K562 (cell line): ENCODE results near the gene ANOS1. TPM values are rescaled to one million over a fixed set of nuclear protein-coding genes. Genes with fewer than 3 reads are reported as not detected.

ENCODE experiments used
- ATAC-seq: fragments of 200-7000 bp; cut with Tn5 transposase; 3 replicates; pipeline ENCODE4 v1.9.1; 2020; ENCODE audit warnings: moderate library complexity
- BruUV-seq: library from RNA; stranded (reverse); fragments of 400-500 nt; replicated peaks from 2 replicates; lab custom pipeline; 2021; lab: Mats Ljungman, UMichigan
- CTCF ChIA-PET: fragments of 300-600 bp; formaldehyde crosslinking; extraction: SDS; loops from one replicate; lab custom pipeline; 2021; ENCODE audit warnings: low intra/inter-chr PET ratio; lab: Yijun Ruan, JAX
- POLR2A ChIA-PET: fragments of 300-600, 350-650 bp; sonication (Branson Sonifier 250); formaldehyde crosslinking; extraction: SDS; loops from one replicate; lab custom pipeline; 2021; ENCODE audit warnings: antibody characterized with exemption, inconsistent platforms; lab: Yijun Ruan, JAX
- DNase-seq, 4 experiments: peaks; one replicate each; pipeline versions ENCODE4 v3.0.0 to v3.0.0-alpha.2; 2011 to 2018; ENCODE audit warnings: low spot score in 3 of 4, mixed read lengths in 3 of 4; ENCODE audit errors: extremely low read depth in 1 of 4
- FAIRE-seq: peaks from 2 replicates; lab custom pipeline; 2011; peaks lifted over from hg19 to GRCh38; lab: Jason Lieb, UNC
- H2AFZ ChIP-seq: 2 replicates; pipeline ENCODE4 v1.6.0; 2011; ENCODE audit warnings: low read depth, low read length, control low read depth, inconsistent platforms
- H3K27ac ChIP-seq: fragments of 200-600 bp; 3 replicates; pipeline ENCODE4 v1.8.0; 2011; ENCODE audit warnings: low read depth, mild to moderate bottlenecking, control low read depth, inconsistent platforms, low read length, moderate library complexity, mixed read lengths; ENCODE audit errors: extremely low read depth
- H3K27me3 ChIP-seq, 2 experiments: fragments of 300-600 bp in 1 of 2; 2 replicates in 1 of 2; 3 replicates in 1 of 2; pipeline versions ENCODE4 v1.6.0 to v1.8.0; 2011; ENCODE audit warnings: inconsistent platforms in 2 of 2, low read length in 2 of 2, mild to moderate bottlenecking in 1 of 2, mixed read lengths in 1 of 2, moderate library complexity in 1 of 2; ENCODE audit not compliant: control insufficient read depth in 2 of 2, insufficient read depth in 2 of 2
- H3K36me3 ChIP-seq: fragments of 300-600 bp; 3 replicates; pipeline ENCODE4 v1.8.0; 2011; ENCODE audit warnings: mild to moderate bottlenecking, low read length, inconsistent platforms; ENCODE audit not compliant: control insufficient read depth, insufficient read depth
- H3K4me1 ChIP-seq, 2 experiments: fragments of 200-600 bp in 1 of 2; replicated peaks in 1 of 2; 2 replicates in 1 of 2; 3 replicates in 1 of 2; pipeline versions ENCODE4 v1.5.1 to v1.8.0; 2011; ENCODE audit warnings: inconsistent platforms in 2 of 2, low read length in 2 of 2, mild to moderate bottlenecking in 1 of 2, mixed read lengths in 1 of 2, moderate library complexity in 1 of 2; ENCODE audit not compliant: control insufficient read depth in 2 of 2, insufficient read depth in 2 of 2
- H3K4me2 ChIP-seq: 2 replicates; pipeline ENCODE4 v1.6.1; 2011; ENCODE audit warnings: low read length, control low read depth, inconsistent platforms, mixed read lengths; ENCODE audit not compliant: insufficient read depth
- H3K4me3 ChIP-seq: fragments of 200-600 bp; sonication (generic), shearing (Covaris generic); 2 replicates; pipeline ENCODE4 v1.5.1; 2016; ENCODE audit warnings: control low read depth, inconsistent platforms
- H3K79me2 ChIP-seq: fragments of 200-600 bp; 3 replicates; pipeline ENCODE4 v1.8.0; 2011; ENCODE audit warnings: low read length, inconsistent platforms; ENCODE audit not compliant: control insufficient read depth, insufficient read depth
- H3K9ac ChIP-seq, 2 experiments: 2 replicates each; pipeline versions ENCODE4 v1.6.0 to v1.6.1; 2011; ENCODE audit warnings: low read depth in 2 of 2, low read length in 2 of 2, control low read depth in 1 of 2, inconsistent platforms in 1 of 2, mild to moderate bottlenecking in 1 of 2, mixed read lengths in 1 of 2; ENCODE audit not compliant: insufficient read depth in 1 of 2
- H3K9me1 ChIP-seq: one replicate; pipeline ENCODE4 v1.6.0; 2011; ENCODE audit warnings: inconsistent platforms, mild to moderate bottlenecking, low read length, moderate library complexity; ENCODE audit not compliant: control insufficient read depth, insufficient read depth
- H3K9me3 ChIP-seq: replicated peaks from 2 replicates; pipeline ENCODE4 v1.5.1; 2011; ENCODE audit warnings: low read depth, low read length, inconsistent platforms; ENCODE audit not compliant: control insufficient read depth, insufficient read depth
- H4K20me1 ChIP-seq: replicated peaks from 2 replicates; pipeline ENCODE4 v1.6.1; 2011; ENCODE audit warnings: low read length, inconsistent platforms, mixed read lengths; ENCODE audit not compliant: control insufficient read depth, insufficient read depth
- BCLAF1 ChIP-seq, 2 experiments: fragments of 450-650 bp in 1 of 2; IDR thresholded peaks; 2 replicates each; pipeline ENCODE4 v1.6.1; 2011 to 2017; ENCODE audit warnings: low read depth in 2 of 2, antibody characterized with exemption in 1 of 2, borderline replicate concordance in 1 of 2, low read length in 1 of 2, mild to moderate bottlenecking in 1 of 2, mixed read lengths in 1 of 2; ENCODE audit not compliant: control insufficient read depth in 1 of 2
- HBP1 ChIP-seq: fragments of 450-650 bp; formaldehyde crosslinking; IDR thresholded peaks from 2 replicates; pipeline ENCODE4 v1.4.0; 2022; ENCODE audit warnings: missing genetic modification characterization
- RREB1 ChIP-seq: fragments of 250-450 bp; sonication (Bioruptor Pico); IDR thresholded peaks from 2 replicates; pipeline ENCODE4 v1.4.0; 2020
- TFE3 ChIP-seq: fragments of 450-650 bp; formaldehyde crosslinking; IDR thresholded peaks from 2 replicates; pipeline ENCODE4 v1.4.0; 2020; ENCODE audit warnings: mild to moderate bottlenecking, mixed read lengths
- WGBS: fragments of 100-300 bp; shearing (Covaris generic); methylation state at CpG from one replicate; pipeline ENCODE4 v1.1.6; 2016; ENCODE audit warnings: low coverage, mixed read lengths; ENCODE audit not compliant: insufficient coverage; ENCODE audit errors: missing lambda C conversion rate; 5-methylcytosine and 5-hydroxymethylcytosine counted together
- in situ Hi-C: fragments of 300-500 bp; cut with MboI; formaldehyde crosslinking; loops from 4 replicates; pipeline ENCODE4 v1.15.0; 2018; ENCODE audit warnings: inconsistent platforms, mixed read lengths
- intact Hi-C: fragments of 100-400 bp; cut with micrococcal nuclease; formaldehyde crosslinking; loops from 2 replicates; pipeline ENCODE4 v1.14.2; 2022
- polyA plus RNA-seq, 8 experiments: library from polyadenylated mRNA; depleted of rRNA in 4 of 8; stranded (reverse) in 5 of 8; unstranded in 3 of 8; fragments of >200 nt; fragmentation: Nextera tagmentation in 2 of 8; fragmentation: Illumina TruSeq in 1 of 8; extraction: Ambion mirVana in 2 of 8; extraction: Trizol in 1 of 8; gene quantifications; 2 replicates each; pipeline versions ENCODE4 v1.2.1 to v1.2.3, GENCODE V29; 2011 to 2014; ENCODE audit warnings: inconsistent platforms in 1 of 8, missing spikeins in 1 of 8
- total RNA-seq, 7 experiments: library from RNA; depleted of rRNA in 6 of 7; stranded (reverse); fragments of >200 nt in 6 of 7; fragmentation: Illumina TruSeq in 2 of 7; extraction: Trizol in 2 of 7; gene quantifications; 2 replicates each; pipeline versions ENCODE4 v1.2.1 to v1.2.3, GENCODE V29; 2011 to 2021; ENCODE audit warnings: low replicate concordance in 1 of 7
- TF ChIP-seq, protein P1 (sequence below), 2 experiments: fragments of 200-800 bp in 1 of 2; sonication (Bioruptor generic) in 1 of 2; sonication (generic) in 1 of 2; formaldehyde crosslinking in 1 of 2; IDR thresholded peaks in 1 of 2; conservative IDR thresholded peaks in 1 of 2; 2 replicates each; pipeline versions ENCODE4 v1.5.0 to v1.6.1; 2016 to 2020; ENCODE audit warnings: missing compliant biosample characterization in 1 of 2, missing genetic modification characterization in 1 of 2, missing genetic modification reagents in 1 of 2

ANOS1 gene
- total and polyA plus RNA-seq, 9 of the 15 experiments (the other 6 are each of a cell fraction or from before 2014, with no cell fraction given): 0.04 TPM; not detected in 8

- Histone ChIP-seq H3K36me3 (no peaks in the 10 kb centered on the region), H3K4me1 (no peaks in the 10 kb centered on the region), H3K4me3 (no peak overlapping the region), H2AFZ (no peak overlapping the region), H3K27ac (no peak overlapping the region), H3K79me2 (no peaks in the 10 kb centered on the region), H3K4me2 (no peak overlapping the region), H3K9me3 (no peaks in the 10 kb centered on the region), H3K27me3 (no peaks in the 10 kb centered on the region), H3K9ac (no peak overlapping the region), H3K9me1 (no peaks in the 10 kb centered on the region), H4K20me1 (no peaks in the 10 kb centered on the region)
- DNase-seq (no peak), FAIRE-seq (no peak), ATAC-seq (no peak)
- WGBS: 0% methylated on average over 1 of the region's 2 CpGs
- CTCF ChIA-PET: no interaction called here
- POLR2A ChIA-PET: no interaction called here
- intact Hi-C loops: no loop called here
- BruUV-seq: no TSS peak
- in situ Hi-C loops: no loop called here
- no peak for TF ChIP-seq TFE3 (CRISPR knock-in tag)
- TF ChIP-seq RREB1 (CRISPR knock-in tag): no peak
- TF ChIP-seq, protein P1, sequence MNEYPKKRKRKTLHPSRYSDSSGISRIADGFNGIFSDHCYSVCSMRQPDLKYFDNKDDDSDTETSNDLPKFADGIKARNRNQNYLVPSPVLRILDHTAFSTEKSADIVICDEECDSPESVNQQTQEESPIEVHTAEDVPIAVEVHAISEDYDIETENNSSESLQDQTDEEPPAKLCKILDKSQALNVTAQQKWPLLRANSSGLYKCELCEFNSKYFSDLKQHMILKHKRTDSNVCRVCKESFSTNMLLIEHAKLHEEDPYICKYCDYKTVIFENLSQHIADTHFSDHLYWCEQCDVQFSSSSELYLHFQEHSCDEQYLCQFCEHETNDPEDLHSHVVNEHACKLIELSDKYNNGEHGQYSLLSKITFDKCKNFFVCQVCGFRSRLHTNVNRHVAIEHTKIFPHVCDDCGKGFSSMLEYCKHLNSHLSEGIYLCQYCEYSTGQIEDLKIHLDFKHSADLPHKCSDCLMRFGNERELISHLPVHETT (CRISPR knock-in tag; conservative IDR thresholded peaks at IDR 0.05 in 1 of 2, IDR thresholded peaks at IDR 0.05 in 1 of 2): no peak
- TF ChIP-seq HBP1 (CRISPR knock-in tag): no peak
- TF ChIP-seq BCLAF1 (IDR thresholded peaks at IDR 0.05; ENCODE audit: borderline replicate concordance in 1 of 2, control insufficient read depth in 1 of 2, low read depth in 2 of 2, low read length in 1 of 2): no peak
Measured at GRCh38 chrX:8704184-8704583, 27.8 kb downstream of the ANOS1 start.
